ENCODE results near the gene IFI6.
"Not testable (repeated sequence)": the region's sequence is repeated elsewhere in the genome, so short reads cannot be mapped to it uniquely, and the experiment has no call there.

Gene IFI6

DNA sequence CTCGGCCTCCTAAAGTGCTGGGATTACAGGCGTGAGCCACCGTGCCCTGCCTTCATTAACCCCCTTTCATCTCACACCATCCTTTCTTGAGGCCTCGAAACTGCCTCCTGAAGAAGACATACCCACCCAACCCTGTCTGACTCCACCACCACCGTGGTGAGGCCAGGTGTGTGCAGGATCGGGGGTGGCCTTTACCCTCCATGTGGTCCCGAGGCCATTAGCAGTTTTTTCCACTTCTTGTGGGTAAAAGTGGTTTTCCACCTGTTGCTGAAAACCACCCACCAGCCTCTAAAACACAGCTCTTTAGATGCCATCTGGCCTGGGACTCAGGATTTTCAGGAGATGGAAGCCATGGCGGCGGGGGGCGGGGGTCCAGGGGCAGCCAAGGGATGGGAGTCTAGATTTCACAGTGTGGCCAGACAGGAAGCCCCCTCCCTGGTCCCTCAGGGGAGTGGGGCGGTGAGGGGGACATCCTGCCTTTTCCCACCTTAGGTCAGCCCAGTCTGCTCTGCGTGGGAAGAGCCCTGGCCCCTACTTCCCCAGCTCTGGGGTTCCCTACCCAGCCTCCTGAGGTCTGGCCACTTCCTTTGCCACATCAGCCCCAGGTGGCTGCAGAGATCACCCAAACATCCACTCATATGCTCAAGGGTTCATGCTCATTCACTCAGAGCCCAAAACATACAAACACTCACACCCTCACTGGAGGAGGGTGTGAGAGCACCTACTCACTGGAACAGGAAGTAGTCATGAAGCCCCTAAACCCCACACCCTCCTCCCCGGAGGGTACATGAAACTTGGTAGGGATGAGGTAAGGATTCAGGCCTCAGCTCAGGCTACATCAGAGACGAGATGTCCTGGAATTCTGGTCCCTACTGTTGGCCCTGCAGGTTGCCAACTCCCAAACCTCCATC, 39.4 kb downstream of the IFI6 start:
- H2AFZ ChIP-seq (ENCODE audit: low read length): no peak overlapping the region
- no peaks in the 10 kb centered on the region for H3F3A ChIP-seq (ENCODE audit: insufficient read depth, low read length)
- H3K9me3 ChIP-seq (ENCODE audit: low read length): no peaks in the 10 kb centered on the region
- H4K20me1 ChIP-seq (ENCODE audit: insufficient read depth, low read length): no peaks in the 10 kb centered on the region
- H3K9me2 ChIP-seq (ENCODE audit: low read depth, low read length): no peaks in the 10 kb centered on the region
- no peak overlapping the region for H3K9ac ChIP-seq (ENCODE audit: low read length)
- TF ChIP-seq EZH2 (IDR thresholded peaks at IDR 0.05; ENCODE audit: borderline replicate concordance, low read length): no peak
- TF ChIP-seq, protein P1, sequence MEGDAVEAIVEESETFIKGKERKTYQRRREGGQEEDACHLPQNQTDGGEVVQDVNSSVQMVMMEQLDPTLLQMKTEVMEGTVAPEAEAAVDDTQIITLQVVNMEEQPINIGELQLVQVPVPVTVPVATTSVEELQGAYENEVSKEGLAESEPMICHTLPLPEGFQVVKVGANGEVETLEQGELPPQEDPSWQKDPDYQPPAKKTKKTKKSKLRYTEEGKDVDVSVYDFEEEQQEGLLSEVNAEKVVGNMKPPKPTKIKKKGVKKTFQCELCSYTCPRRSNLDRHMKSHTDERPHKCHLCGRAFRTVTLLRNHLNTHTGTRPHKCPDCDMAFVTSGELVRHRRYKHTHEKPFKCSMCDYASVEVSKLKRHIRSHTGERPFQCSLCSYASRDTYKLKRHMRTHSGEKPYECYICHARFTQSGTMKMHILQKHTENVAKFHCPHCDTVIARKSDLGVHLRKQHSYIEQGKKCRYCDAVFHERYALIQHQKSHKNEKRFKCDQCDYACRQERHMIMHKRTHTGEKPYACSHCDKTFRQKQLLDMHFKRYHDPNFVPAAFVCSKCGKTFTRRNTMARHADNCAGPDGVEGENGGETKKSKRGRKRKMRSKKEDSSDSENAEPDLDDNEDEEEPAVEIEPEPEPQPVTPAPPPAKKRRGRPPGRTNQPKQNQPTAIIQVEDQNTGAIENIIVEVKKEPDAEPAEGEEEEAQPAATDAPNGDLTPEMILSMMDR (IDR thresholded peaks at IDR 0.05; ENCODE audit: low read length): no peak
- H3K36me3 ChIP-seq (ENCODE audit: insufficient read depth, low read length): no peaks in the 10 kb centered on the region; the same call in 1 of the 2 replicates
- H3K79me2 ChIP-seq (ENCODE audit: insufficient read depth, low read length): no peaks in the 10 kb centered on the region
- no peak overlapping the region for H3K4me3 ChIP-seq (ENCODE audit: low read depth, low read length, poor library complexity, severe bottlenecking)
- H3K4me1 ChIP-seq (ENCODE audit: insufficient read depth, low read length, severe bottlenecking): peaks cover 50% of the 10 kb centered on the region
- H3K27me3 ChIP-seq (ENCODE audit: insufficient read depth, low read length): peaks cover 15% of the 10 kb centered on the region; the same call in 1 of the 2 replicates
- H3K27ac ChIP-seq (ENCODE audit: low read depth, low read length, poor library complexity, severe bottlenecking): no peak overlapping the region
- H3K4me2 ChIP-seq (ENCODE audit: low read length): no peak overlapping the region

DNA sequence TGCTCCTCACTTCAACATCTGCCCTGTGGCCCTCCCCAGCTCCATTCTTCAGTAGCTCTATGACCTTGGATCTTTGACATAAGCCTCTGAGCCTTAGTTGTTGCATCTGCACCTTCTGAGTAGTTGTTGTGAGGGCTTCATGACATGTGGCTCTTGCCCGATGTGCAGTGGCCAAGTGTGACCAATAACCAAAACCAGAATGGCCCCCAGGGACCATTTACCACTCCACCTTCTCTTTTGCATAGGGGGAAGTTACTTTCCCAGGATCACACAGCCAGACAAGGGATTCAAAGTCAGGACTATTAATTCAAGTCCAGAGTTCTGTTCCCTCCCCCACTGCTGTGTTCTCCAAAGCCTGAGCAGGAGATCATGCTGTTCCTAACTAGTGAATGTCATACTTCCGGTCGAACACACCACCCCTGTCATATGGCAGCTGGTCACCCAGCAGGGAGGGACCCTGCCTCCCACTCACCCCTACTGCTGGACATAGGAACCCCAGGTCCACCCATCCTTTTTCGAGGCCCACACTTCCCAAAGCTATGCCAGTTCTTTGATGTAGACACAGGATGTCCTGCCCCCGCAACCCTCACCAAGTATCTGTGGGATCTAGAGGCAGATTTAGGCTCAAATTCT, 41.0 kb downstream of the IFI6 start:
- Histone ChIP-seq H3K36me3 (ENCODE audit: insufficient read depth, low read length) (no peaks in the 10 kb centered on the region; the same call in 1 of the 2 replicates), H3F3A (ENCODE audit: insufficient read depth, low read length) (no peaks in the 10 kb centered on the region), H3K4me3 (ENCODE audit: low read depth, low read length, poor library complexity, severe bottlenecking) (no peak overlapping the region), H4K20me1 (ENCODE audit: insufficient read depth, low read length) (no peaks in the 10 kb centered on the region), H2AFZ (ENCODE audit: low read length) (no peak overlapping the region), H3K9ac (ENCODE audit: low read length) (no peak overlapping the region), H3K27me3 (ENCODE audit: insufficient read depth, low read length) (peaks cover 15% of the 10 kb centered on the region; the same call in 1 of the 2 replicates), H3K4me1 (ENCODE audit: insufficient read depth, low read length, severe bottlenecking) (peaks cover 60% of the 10 kb centered on the region), H3K79me2 (ENCODE audit: insufficient read depth, low read length) (no peaks in the 10 kb centered on the region), H3K4me2 (ENCODE audit: low read length) (no peak overlapping the region), H3K9me3 (ENCODE audit: low read length) (no peaks in the 10 kb centered on the region), H3K27ac (ENCODE audit: low read depth, low read length, poor library complexity, severe bottlenecking) (no peak overlapping the region), H3K9me2 (ENCODE audit: low read depth, low read length) (no peaks in the 10 kb centered on the region)
- TF ChIP-seq, protein P1 (IDR thresholded peaks at IDR 0.05; ENCODE audit: low read length): no peak
- no peak for TF ChIP-seq EZH2 (IDR thresholded peaks at IDR 0.05; ENCODE audit: borderline replicate concordance, low read length)

DNA sequence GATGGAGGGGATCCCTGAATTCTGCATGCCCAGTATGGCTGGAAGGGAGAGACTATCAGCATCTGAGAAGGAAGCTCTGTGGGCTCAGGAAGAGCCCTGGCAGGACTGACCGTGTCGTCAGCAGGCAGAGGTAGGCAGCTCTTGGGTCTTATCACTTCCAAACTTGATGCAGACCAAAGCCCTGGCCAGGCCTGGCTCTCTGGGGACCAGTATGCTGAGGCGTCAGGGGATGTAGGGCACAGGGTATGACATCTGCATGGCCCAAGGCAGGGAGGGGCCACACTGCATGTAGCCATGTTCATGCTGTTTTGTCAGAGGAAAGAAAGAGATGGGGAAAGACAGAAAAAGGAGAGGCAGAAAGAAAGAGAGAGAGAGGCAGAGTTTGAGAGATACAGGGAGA, 43.3 kb downstream of the IFI6 start:
- H4K20me1 ChIP-seq (ENCODE audit: insufficient read depth, low read length): no peaks in the 10 kb centered on the region
- TF ChIP-seq, protein P1 (IDR thresholded peaks at IDR 0.05; ENCODE audit: low read length): no peak
- no peak for TF ChIP-seq EZH2 (IDR thresholded peaks at IDR 0.05; ENCODE audit: borderline replicate concordance, low read length)
- no peak overlapping the region for H2AFZ ChIP-seq (ENCODE audit: low read length)
- H3K27ac ChIP-seq (ENCODE audit: low read depth, low read length, poor library complexity, severe bottlenecking): no peak overlapping the region
- H3K4me1 ChIP-seq (ENCODE audit: insufficient read depth, low read length, severe bottlenecking): peaks cover 74% of the 10 kb centered on the region
- H3K9me2 ChIP-seq (ENCODE audit: low read depth, low read length): no peaks in the 10 kb centered on the region
- 0 out of 2 replicates have a peak, but pooled peaks cover 3% of the 10 kb centered on the region for H3K27me3 ChIP-seq (ENCODE audit: insufficient read depth, low read length)
- no peak overlapping the region for H3K4me2 ChIP-seq (ENCODE audit: low read length)
- H3K79me2 ChIP-seq (ENCODE audit: insufficient read depth, low read length): no peaks in the 10 kb centered on the region
- H3F3A ChIP-seq (ENCODE audit: insufficient read depth, low read length): no peaks in the 10 kb centered on the region
- H3K4me3 ChIP-seq (ENCODE audit: low read depth, low read length, poor library complexity, severe bottlenecking): no peak overlapping the region
- H3K36me3 ChIP-seq (ENCODE audit: insufficient read depth, low read length): no peaks in the 10 kb centered on the region
- no peaks in the 10 kb centered on the region for H3K9me3 ChIP-seq (ENCODE audit: low read length)
- no peak overlapping the region for H3K9ac ChIP-seq (ENCODE audit: low read length)

DNA sequence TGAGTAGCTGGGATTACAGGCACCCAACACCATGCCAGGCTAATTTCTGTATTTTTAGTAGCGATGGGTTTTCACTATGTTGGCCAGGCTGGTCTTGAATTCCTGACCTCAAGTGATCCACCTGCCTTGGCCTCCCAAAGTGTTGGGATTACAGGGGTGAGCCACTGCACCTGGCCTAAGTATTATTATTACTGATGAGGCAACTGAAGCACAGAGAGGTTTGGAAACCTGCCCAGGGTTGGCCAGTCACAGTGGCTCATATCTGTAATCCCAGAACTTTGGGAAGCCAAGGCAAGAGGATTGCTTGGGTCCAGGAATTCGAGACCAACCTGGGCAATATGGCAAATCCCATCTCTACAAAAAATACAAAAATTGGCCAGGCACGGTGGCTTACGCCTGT, 44.3 kb downstream of the IFI6 start:
- not testable (repeated sequence) for H3F3A ChIP-seq (ENCODE audit: insufficient read depth, low read length); H3K36me3 ChIP-seq (ENCODE audit: insufficient read depth, low read length); H3K27ac ChIP-seq (ENCODE audit: low read depth, low read length, poor library complexity, severe bottlenecking); H3K4me2 ChIP-seq (ENCODE audit: low read length); H3K4me3 ChIP-seq (ENCODE audit: low read depth, low read length, poor library complexity, severe bottlenecking); H4K20me1 ChIP-seq (ENCODE audit: insufficient read depth, low read length); H3K27me3 ChIP-seq (ENCODE audit: insufficient read depth, low read length); H3K9ac ChIP-seq (ENCODE audit: low read length); H3K9me2 ChIP-seq (ENCODE audit: low read depth, low read length); H2AFZ ChIP-seq (ENCODE audit: low read length); H3K9me3 ChIP-seq (ENCODE audit: low read length); H3K79me2 ChIP-seq (ENCODE audit: insufficient read depth, low read length)
- peaks cover 70% of the 10 kb centered on the region for H3K4me1 ChIP-seq (ENCODE audit: insufficient read depth, low read length, severe bottlenecking)
